ENCODE measurements around the gene PSMB10.
"Not testable (repeated sequence)": the region's sequence is repeated elsewhere in the genome, so short reads cannot be mapped to it uniquely, and the experiment has no call there.

DNA sequence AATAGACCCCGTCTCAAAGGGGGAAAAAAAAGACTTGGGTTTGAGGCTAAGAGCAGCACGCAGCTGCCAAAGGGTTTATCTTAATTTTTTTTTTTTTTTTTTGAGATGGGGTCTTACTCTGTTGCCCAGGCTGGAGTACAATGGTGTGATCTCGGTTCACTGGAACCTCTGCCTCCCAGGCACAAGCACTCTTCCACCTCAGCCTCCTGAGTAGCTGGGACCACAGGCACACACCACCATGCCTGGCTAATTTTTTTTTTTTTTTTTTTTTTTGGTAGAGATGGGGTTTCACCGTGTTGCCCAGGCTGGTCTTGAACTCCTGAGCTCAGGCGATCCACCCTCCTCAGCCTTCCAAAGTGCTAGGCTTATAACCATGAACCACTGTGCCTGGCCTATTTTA lies 1.1 kb upstream of the PSMB10 start:
- TF ChIP-seq, protein P1, sequence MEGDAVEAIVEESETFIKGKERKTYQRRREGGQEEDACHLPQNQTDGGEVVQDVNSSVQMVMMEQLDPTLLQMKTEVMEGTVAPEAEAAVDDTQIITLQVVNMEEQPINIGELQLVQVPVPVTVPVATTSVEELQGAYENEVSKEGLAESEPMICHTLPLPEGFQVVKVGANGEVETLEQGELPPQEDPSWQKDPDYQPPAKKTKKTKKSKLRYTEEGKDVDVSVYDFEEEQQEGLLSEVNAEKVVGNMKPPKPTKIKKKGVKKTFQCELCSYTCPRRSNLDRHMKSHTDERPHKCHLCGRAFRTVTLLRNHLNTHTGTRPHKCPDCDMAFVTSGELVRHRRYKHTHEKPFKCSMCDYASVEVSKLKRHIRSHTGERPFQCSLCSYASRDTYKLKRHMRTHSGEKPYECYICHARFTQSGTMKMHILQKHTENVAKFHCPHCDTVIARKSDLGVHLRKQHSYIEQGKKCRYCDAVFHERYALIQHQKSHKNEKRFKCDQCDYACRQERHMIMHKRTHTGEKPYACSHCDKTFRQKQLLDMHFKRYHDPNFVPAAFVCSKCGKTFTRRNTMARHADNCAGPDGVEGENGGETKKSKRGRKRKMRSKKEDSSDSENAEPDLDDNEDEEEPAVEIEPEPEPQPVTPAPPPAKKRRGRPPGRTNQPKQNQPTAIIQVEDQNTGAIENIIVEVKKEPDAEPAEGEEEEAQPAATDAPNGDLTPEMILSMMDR (IDR thresholded peaks at IDR 0.05), result not testable (repeated sequence)
- not testable (repeated sequence) for TF ChIP-seq POLR2A (IDR thresholded peaks at IDR 0.05)
